HepG2 (cell line): ENCODE data around the gene SP5. TPM values are rescaled to one million over a fixed set of nuclear protein-coding genes. Genes with fewer than 3 reads are reported as not detected.

Experiments
- ATAC-seq: fragments of 200-7000 bp; cut with Tn5 transposase; 3 replicates; pipeline ENCODE4 v1.9.1; 2020; ENCODE audit warnings: mild to moderate bottlenecking, moderate library complexity
- BruUV-seq: library from RNA; stranded (reverse); fragments of 400-500 nt; replicated peaks from 2 replicates; lab custom pipeline; 2021; lab: Mats Ljungman, UMichigan
- CTCF ChIA-PET: fragments of 300-600 bp; formaldehyde crosslinking; extraction: SDS; loops from one replicate; lab custom pipeline; 2021; ENCODE audit warnings: low total read pairs, inconsistent platforms, low intra/inter-chr PET ratio; lab: Yijun Ruan, JAX
- POLR2A ChIA-PET: fragments of 350-600 bp; sonication (Branson Sonifier 250); formaldehyde crosslinking; loops from one replicate; lab custom pipeline; 2020; ENCODE audit warnings: antibody characterized with exemption, inconsistent platforms; lab: Yijun Ruan, JAX
- DNase-seq: peaks from one replicate; pipeline ENCODE4 v3.0.0-alpha.2; 2015; ENCODE audit warnings: low spot score
- FAIRE-seq: peaks from 3 replicates; lab custom pipeline; 2011; peaks lifted over from hg19 to GRCh38; lab: Jason Lieb, UNC
- H2AFZ ChIP-seq: one replicate; pipeline ENCODE4 v1.6.1; 2011; ENCODE audit warnings: low read length, inconsistent platforms
- H3K27ac ChIP-seq: fragments of 300-600 bp; 3 replicates; pipeline ENCODE4 v1.8.0; 2011; ENCODE audit warnings: mixed run types, mild to moderate bottlenecking, mixed read lengths, low read length, inconsistent platforms; ENCODE audit not compliant: insufficient read depth; ENCODE audit errors: extremely low read length
- H3K27me3 ChIP-seq, 2 experiments: fragments of 200-600 bp in 1 of 2; 2 replicates in 1 of 2; 3 replicates in 1 of 2; pipeline versions ENCODE4 v1.6.0 to v1.8.0; 2011; ENCODE audit warnings: low read length in 2 of 2, mild to moderate bottlenecking in 2 of 2, moderate library complexity in 2 of 2, inconsistent platforms in 1 of 2; ENCODE audit not compliant: insufficient read depth in 2 of 2, control insufficient read depth in 1 of 2
- H3K36me3 ChIP-seq, 2 experiments: fragments of 200-600 bp in 1 of 2; replicated peaks in 1 of 2; 2 replicates in 1 of 2; 3 replicates in 1 of 2; pipeline versions ENCODE4 v1.5.1 to v1.8.0; 2011; ENCODE audit warnings: low read length in 2 of 2, inconsistent platforms in 1 of 2; ENCODE audit not compliant: insufficient read depth in 2 of 2, control insufficient read depth in 1 of 2
- H3K4me1 ChIP-seq: 2 replicates; pipeline ENCODE4 v1.5.1; 2012; ENCODE audit warnings: low read length, inconsistent platforms; ENCODE audit not compliant: insufficient read depth
- H3K4me2 ChIP-seq: 2 replicates; pipeline ENCODE4 v1.6.0; 2011; ENCODE audit warnings: low read depth, low read length, inconsistent platforms
- H3K4me3 ChIP-seq, 3 experiments: fragments of 200-600 bp in 1 of 3; sonication (generic), shearing (Covaris generic) in 1 of 3; replicated peaks in 1 of 3; 2 replicates each; pipeline ENCODE4 v1.5.1; 2011 to 2016; ENCODE audit warnings: low read length in 3 of 3, inconsistent platforms in 2 of 3, low read depth in 2 of 3, mild to moderate bottlenecking in 2 of 3, control low read depth in 1 of 3, mixed read lengths in 1 of 3; ENCODE audit not compliant: insufficient read depth in 1 of 3
- H3K79me2 ChIP-seq: one replicate; pipeline ENCODE4 v1.6.1; 2011; ENCODE audit warnings: low read length, inconsistent platforms; ENCODE audit not compliant: insufficient read depth
- H3K9ac ChIP-seq: 2 replicates; pipeline ENCODE4 v1.6.0; 2011; ENCODE audit warnings: mild to moderate bottlenecking, low read depth, low read length, inconsistent platforms; ENCODE audit not compliant: insufficient read depth
- H3K9me3 ChIP-seq: 2 replicates; pipeline ENCODE4 v1.5.1; 2012; ENCODE audit warnings: mild to moderate bottlenecking, low read length
- H4K20me1 ChIP-seq: 2 replicates; pipeline ENCODE4 v1.6.0; 2011; ENCODE audit warnings: inconsistent platforms, mild to moderate bottlenecking, low read length, moderate library complexity; ENCODE audit not compliant: insufficient read depth
- HIVEP1 ChIP-seq: sonication (generic); formaldehyde crosslinking; IDR thresholded peaks from 2 replicates; pipeline ENCODE4 v1.4.0; 2020; ENCODE audit warnings: mild to moderate bottlenecking, missing genetic modification reagents
- RORA ChIP-seq: sonication (generic); formaldehyde crosslinking; IDR thresholded peaks from 2 replicates; pipeline ENCODE4 v1.5.0; 2020; ENCODE audit warnings: mild to moderate bottlenecking, missing genetic modification reagents, moderate library complexity
- SATB2 ChIP-seq: sonication (generic); formaldehyde crosslinking; IDR thresholded peaks from 2 replicates; pipeline ENCODE4 v1.5.0; 2020; ENCODE audit warnings: missing genetic modification reagents
- SRY ChIP-seq: sonication (generic); formaldehyde crosslinking; IDR thresholded peaks from 2 replicates; pipeline ENCODE4 v1.8.0; 2022; ENCODE audit warnings: mild to moderate bottlenecking, missing genetic modification reagents
- TEAD2 ChIP-seq: sonication (generic); formaldehyde crosslinking; IDR thresholded peaks from 2 replicates; pipeline ENCODE4 v1.9.0; 2021; ENCODE audit warnings: missing genetic modification reagents
- ZNF33B ChIP-seq: sonication (generic); formaldehyde crosslinking; IDR thresholded peaks from 2 replicates; pipeline ENCODE4 v1.5.1; 2020; ENCODE audit warnings: mild to moderate bottlenecking, missing genetic modification reagents
- WGBS: methylation state at CpG from one replicate; pipeline ENCODE4 v1.1.6; 2017; ENCODE audit warnings: low lambda C conversion rate; 5-methylcytosine and 5-hydroxymethylcytosine counted together
- in situ Hi-C: cut with HindIII; loops from 2 replicates; pipeline ENCODE4 v1.10.0; 2017; ENCODE audit warnings: low pct_unique_long_range_greater_than_20kb; ENCODE audit not compliant: extremely low pct_ligation_motif_present
- intact Hi-C: fragments of 100-400 bp; cut with micrococcal nuclease; formaldehyde crosslinking; loops from one replicate; pipeline ENCODE4 v1.10.0; 2022; ENCODE audit not compliant: unreplicated experiment
- polyA plus RNA-seq, 8 experiments: library from polyadenylated mRNA; depleted of rRNA in 3 of 8; stranded (reverse) in 7 of 8; unstranded in 1 of 8; fragments of >200 nt; fragmentation: Illumina TruSeq in 4 of 8; extraction: Trizol in 4 of 8; gene quantifications; 2 replicates each; pipeline versions ENCODE4 v1.2.1 to v1.2.3, GENCODE V29; 2011 to 2016; ENCODE audit warnings: low read depth in 4 of 8, missing spikeins in 1 of 8, mixed read lengths in 1 of 8; ENCODE audit not compliant: insufficient read depth in 1 of 8
- total RNA-seq, 5 experiments: library from RNA; depleted of rRNA; stranded (reverse); fragments of >200 nt; fragmentation: Illumina TruSeq; extraction: Trizol; gene quantifications; 2 replicates each; pipeline ENCODE4 v1.2.3, GENCODE V29; 2016; ENCODE audit warnings: low read depth in 1 of 5
- TF ChIP-seq, protein P1 (sequence below): sonication (generic); formaldehyde crosslinking; IDR thresholded peaks from 2 replicates; pipeline ENCODE4 v1.4.0; 2020; ENCODE audit warnings: mild to moderate bottlenecking, missing genetic modification reagents
- TF ChIP-seq, protein P2 (sequence below): sonication (generic); formaldehyde crosslinking; IDR thresholded peaks from 2 replicates; pipeline ENCODE4 v1.4.0; 2020; ENCODE audit warnings: mild to moderate bottlenecking, missing genetic modification reagents

Gene SP5
- total and polyA plus RNA-seq, 2 of the 13 experiments (the other 11 are each of a cell fraction or from before 2014, with no cell fraction given) = 50.8 to 119 TPM

DNA sequence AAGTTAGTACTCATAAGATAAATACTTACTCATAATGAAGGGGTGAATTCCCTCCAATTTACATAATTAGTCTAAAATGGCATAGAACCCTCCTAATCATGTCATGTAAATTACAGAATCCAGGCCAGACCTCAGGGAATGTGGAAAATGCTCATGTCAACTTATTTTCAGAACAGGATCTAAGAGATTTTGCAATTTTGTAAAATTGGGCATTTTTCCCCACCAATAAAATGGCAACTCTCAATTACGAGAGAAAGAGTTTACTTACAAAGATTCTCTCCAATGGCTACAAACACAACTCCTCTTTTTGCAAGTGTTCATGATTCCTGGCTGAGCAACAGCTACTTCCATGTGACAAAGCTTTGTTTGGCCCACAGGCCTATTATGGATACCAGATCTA lies 33.8 kb upstream of the SP5 start:
- Histone ChIP-seq H3K4me1 (peaks cover 18% of the 10 kb centered on the region), H3K4me2 (no peak overlapping the region), H3K27ac (no peak overlapping the region), H4K20me1 (no peaks in the 10 kb centered on the region), H3K9ac (no peak overlapping the region), H3K79me2 (no peaks in the 10 kb centered on the region), H3K27me3 (no peaks in the 10 kb centered on the region), H3K36me3 (no peaks in the 10 kb centered on the region), H3K4me3 (no peak overlapping the region), H3K9me3 (no peaks in the 10 kb centered on the region), H2AFZ (no peak overlapping the region)
- in situ Hi-C loops = no loop called here
- FAIRE-seq (no peak), DNase-seq (no peak), ATAC-seq (no peak)
- intact Hi-C loops = no loop called here
- CTCF ChIA-PET = no interaction called here
- BruUV-seq = no TSS peak
- TF ChIP-seq, protein P1, sequence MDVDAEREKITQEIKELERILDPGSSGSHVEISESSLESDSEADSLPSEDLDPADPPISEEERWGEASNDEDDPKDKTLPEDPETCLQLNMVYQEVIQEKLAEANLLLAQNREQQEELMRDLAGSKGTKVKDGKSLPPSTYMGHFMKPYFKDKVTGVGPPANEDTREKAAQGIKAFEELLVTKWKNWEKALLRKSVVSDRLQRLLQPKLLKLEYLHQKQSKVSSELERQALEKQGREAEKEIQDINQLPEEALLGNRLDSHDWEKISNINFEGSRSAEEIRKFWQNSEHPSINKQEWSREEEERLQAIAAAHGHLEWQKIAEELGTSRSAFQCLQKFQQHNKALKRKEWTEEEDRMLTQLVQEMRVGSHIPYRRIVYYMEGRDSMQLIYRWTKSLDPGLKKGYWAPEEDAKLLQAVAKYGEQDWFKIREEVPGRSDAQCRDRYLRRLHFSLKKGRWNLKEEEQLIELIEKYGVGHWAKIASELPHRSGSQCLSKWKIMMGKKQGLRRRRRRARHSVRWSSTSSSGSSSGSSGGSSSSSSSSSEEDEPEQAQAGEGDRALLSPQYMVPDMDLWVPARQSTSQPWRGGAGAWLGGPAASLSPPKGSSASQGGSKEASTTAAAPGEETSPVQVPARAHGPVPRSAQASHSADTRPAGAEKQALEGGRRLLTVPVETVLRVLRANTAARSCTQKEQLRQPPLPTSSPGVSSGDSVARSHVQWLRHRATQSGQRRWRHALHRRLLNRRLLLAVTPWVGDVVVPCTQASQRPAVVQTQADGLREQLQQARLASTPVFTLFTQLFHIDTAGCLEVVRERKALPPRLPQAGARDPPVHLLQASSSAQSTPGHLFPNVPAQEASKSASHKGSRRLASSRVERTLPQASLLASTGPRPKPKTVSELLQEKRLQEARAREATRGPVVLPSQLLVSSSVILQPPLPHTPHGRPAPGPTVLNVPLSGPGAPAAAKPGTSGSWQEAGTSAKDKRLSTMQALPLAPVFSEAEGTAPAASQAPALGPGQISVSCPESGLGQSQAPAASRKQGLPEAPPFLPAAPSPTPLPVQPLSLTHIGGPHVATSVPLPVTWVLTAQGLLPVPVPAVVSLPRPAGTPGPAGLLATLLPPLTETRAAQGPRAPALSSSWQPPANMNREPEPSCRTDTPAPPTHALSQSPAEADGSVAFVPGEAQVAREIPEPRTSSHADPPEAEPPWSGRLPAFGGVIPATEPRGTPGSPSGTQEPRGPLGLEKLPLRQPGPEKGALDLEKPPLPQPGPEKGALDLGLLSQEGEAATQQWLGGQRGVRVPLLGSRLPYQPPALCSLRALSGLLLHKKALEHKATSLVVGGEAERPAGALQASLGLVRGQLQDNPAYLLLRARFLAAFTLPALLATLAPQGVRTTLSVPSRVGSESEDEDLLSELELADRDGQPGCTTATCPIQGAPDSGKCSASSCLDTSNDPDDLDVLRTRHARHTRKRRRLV (CRISPR knock-in tag) = no peak
- TF ChIP-seq, protein P2, sequence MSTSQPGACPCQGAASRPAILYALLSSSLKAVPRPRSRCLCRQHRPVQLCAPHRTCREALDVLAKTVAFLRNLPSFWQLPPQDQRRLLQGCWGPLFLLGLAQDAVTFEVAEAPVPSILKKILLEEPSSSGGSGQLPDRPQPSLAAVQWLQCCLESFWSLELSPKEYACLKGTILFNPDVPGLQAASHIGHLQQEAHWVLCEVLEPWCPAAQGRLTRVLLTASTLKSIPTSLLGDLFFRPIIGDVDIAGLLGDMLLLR (CRISPR knock-in tag) = no peak
- TF ChIP-seq ZNF33B (CRISPR knock-in tag) (no peak), TEAD2 (CRISPR knock-in tag) (no peak), SRY (CRISPR knock-in tag) (no peak), SATB2 (CRISPR knock-in tag) (no peak), RORA (CRISPR knock-in tag) (no peak), HIVEP1 (CRISPR knock-in tag) (no peak)
- POLR2A ChIA-PET = interaction anchor here (1.1 kb wide), 1 partner anchor 31 kb away, joined by 3 read pairs; no protein-coding TSS in a partner anchor
- WGBS = 95% methylated on average over 1 of the region's 1 CpG
